IMR-90 (cell line): Measurements from ENCODE around the gene LSM14A.

Source experiments
- BHLHE40 ChIP-seq: fragments of 150-350 bp; IDR thresholded peaks from 2 replicates; pipeline ENCODE4 v1.6.1; 2016; ENCODE audit warnings: mild to moderate bottlenecking, low read depth, low read length
- CEBPB ChIP-seq: IDR thresholded peaks from 2 replicates; pipeline ENCODE4 v1.6.1; 2012; ENCODE audit warnings: low read depth, low read length, improper control_type of control experiment
- CHD1 ChIP-seq: IDR thresholded peaks from 2 replicates; pipeline ENCODE4 v1.6.1; 2012; ENCODE audit warnings: low read depth, low read length, improper control_type of control experiment
- ELK1 ChIP-seq: fragments of 150-350 bp; IDR thresholded peaks from 2 replicates; pipeline ENCODE4 v1.6.1; 2016; ENCODE audit warnings: low read depth, mild to moderate bottlenecking, low read length, moderate library complexity, borderline replicate concordance
- FOS ChIP-seq: fragments of 150-350 bp; IDR thresholded peaks from 2 replicates; pipeline ENCODE4 v1.6.1; 2016; ENCODE audit warnings: low read depth, low read length
- MXI1 ChIP-seq: IDR thresholded peaks from 2 replicates; pipeline ENCODE4 v1.6.1; 2012; ENCODE audit warnings: low read depth, mild to moderate bottlenecking, low read length, moderate library complexity, borderline replicate concordance
- POLR2A ChIP-seq: IDR thresholded peaks from 2 replicates; pipeline ENCODE4 v1.6.1; 2012; ENCODE audit warnings: mild to moderate bottlenecking, low read depth, low read length
- RAD21 ChIP-seq: IDR thresholded peaks from 2 replicates; pipeline ENCODE4 v1.6.1; 2012; ENCODE audit warnings: low read length, improper control_type of control experiment
- RCOR1 ChIP-seq: IDR thresholded peaks from 2 replicates; pipeline ENCODE4 v1.6.1; 2012; ENCODE audit warnings: mild to moderate bottlenecking, low read length, improper control_type of control experiment; ENCODE audit not compliant: insufficient replicate concordance
- RFX5 ChIP-seq: IDR thresholded peaks from 2 replicates; pipeline ENCODE4 v1.8.0; 2012; ENCODE audit warnings: low read depth, mild to moderate bottlenecking, low read length, moderate library complexity
- SMC3 ChIP-seq: fragments of 150-350 bp; IDR thresholded peaks from 2 replicates; pipeline ENCODE4 v1.6.1; 2016; ENCODE audit warnings: low read depth, mild to moderate bottlenecking, antibody characterized with exemption, low read length, moderate library complexity
- USF2 ChIP-seq: fragments of 150-350 bp; IDR thresholded peaks from 2 replicates; pipeline ENCODE4 v1.6.1; 2017; ENCODE audit warnings: mild to moderate bottlenecking, antibody characterized with exemption, low read length, low read depth
- TF ChIP-seq, protein P1 (sequence below): conservative IDR thresholded peaks from 2 replicates; pipeline ENCODE4 v1.5.1; 2012; ENCODE audit warnings: mild to moderate bottlenecking, low read depth, low read length, improper control_type of control experiment

DNA sequence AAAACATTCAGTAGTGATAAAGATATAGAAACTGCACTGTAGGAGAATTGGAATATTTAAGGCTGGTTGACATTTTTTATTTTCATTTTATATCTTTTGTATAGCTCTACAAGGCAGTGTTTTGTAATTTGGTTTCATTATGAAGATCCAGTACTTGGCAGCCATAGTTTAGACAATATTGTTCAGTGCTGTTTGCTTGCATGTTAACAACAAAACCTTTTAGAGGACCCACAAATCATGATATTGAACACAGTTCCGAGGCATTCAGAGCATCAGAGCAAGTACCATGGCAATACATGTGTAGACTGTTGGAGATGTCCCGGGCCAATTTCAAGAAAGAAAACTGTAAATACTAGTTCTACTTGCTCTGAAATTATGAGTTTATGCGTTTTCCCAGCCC lies 56.5 kb downstream of the LSM14A start:
- TF ChIP-seq RAD21 (no peak), USF2 (no peak), CEBPB (no peak), FOS (no peak), POLR2A (no peak), RCOR1 (no peak), CHD1 (no peak), BHLHE40 (no peak), RFX5 (no peak), SMC3 (no peak), ELK1 (no peak), MXI1 (no peak)
- TF ChIP-seq, protein P1, sequence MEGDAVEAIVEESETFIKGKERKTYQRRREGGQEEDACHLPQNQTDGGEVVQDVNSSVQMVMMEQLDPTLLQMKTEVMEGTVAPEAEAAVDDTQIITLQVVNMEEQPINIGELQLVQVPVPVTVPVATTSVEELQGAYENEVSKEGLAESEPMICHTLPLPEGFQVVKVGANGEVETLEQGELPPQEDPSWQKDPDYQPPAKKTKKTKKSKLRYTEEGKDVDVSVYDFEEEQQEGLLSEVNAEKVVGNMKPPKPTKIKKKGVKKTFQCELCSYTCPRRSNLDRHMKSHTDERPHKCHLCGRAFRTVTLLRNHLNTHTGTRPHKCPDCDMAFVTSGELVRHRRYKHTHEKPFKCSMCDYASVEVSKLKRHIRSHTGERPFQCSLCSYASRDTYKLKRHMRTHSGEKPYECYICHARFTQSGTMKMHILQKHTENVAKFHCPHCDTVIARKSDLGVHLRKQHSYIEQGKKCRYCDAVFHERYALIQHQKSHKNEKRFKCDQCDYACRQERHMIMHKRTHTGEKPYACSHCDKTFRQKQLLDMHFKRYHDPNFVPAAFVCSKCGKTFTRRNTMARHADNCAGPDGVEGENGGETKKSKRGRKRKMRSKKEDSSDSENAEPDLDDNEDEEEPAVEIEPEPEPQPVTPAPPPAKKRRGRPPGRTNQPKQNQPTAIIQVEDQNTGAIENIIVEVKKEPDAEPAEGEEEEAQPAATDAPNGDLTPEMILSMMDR: no peak
